ENCODE measurements around the gene MECP2.

GRCh38 chrX:154049209-154050112 lies 48.1 kb downstream of the MECP2 start:
- TF ChIP-seq, protein P1, sequence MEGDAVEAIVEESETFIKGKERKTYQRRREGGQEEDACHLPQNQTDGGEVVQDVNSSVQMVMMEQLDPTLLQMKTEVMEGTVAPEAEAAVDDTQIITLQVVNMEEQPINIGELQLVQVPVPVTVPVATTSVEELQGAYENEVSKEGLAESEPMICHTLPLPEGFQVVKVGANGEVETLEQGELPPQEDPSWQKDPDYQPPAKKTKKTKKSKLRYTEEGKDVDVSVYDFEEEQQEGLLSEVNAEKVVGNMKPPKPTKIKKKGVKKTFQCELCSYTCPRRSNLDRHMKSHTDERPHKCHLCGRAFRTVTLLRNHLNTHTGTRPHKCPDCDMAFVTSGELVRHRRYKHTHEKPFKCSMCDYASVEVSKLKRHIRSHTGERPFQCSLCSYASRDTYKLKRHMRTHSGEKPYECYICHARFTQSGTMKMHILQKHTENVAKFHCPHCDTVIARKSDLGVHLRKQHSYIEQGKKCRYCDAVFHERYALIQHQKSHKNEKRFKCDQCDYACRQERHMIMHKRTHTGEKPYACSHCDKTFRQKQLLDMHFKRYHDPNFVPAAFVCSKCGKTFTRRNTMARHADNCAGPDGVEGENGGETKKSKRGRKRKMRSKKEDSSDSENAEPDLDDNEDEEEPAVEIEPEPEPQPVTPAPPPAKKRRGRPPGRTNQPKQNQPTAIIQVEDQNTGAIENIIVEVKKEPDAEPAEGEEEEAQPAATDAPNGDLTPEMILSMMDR (IDR thresholded peaks at IDR 0.05) = no peak
- TF ChIP-seq EZH2phosphoT487 (IDR thresholded peaks at IDR 0.05) (no peak), EZH2 (IDR thresholded peaks at IDR 0.05) (no peak)

All from neural progenitor cell (in vitro differentiated cells).